Measurements from ENCODE around the gene KRT31.
"Not testable (repeated sequence)": the region's sequence is repeated elsewhere in the genome, so short reads cannot be mapped to it uniquely, and the experiment has no call there.

KRT31 gene

GRCh38 chr17:41377546-41377945 is 19.9 kb downstream of the KRT31 start:
- Histone ChIP-seq H3K27me3 (ENCODE audit: control insufficient read depth, insufficient read depth, low read length) (no peaks in the 10 kb centered on the region), H3K36me3 (ENCODE audit: control insufficient read depth, insufficient read depth, low read length) (no peaks in the 10 kb centered on the region), H3K9ac (ENCODE audit: low read length) (no peak overlapping the region), H3K4me1 (ENCODE audit: control insufficient read depth, insufficient read depth, low read length) (no peaks in the 10 kb centered on the region), H3K4me3 (ENCODE audit: low read length) (no peak overlapping the region), H3K27ac (ENCODE audit: low read depth, low read length) (no peak overlapping the region)

GRCh38 chr17:41369713-41370112 is 27.7 kb downstream of the KRT31 start, which contains the start of gene KRT33B:
Gene KRT33B (minus strand): TSS chr17:41369813. CDS start chr17:41369750, 63 bp downstream.
- H3K27ac ChIP-seq (ENCODE audit: low read depth, low read length): no peak within 1 kb of the TSS
- H3K4me3 ChIP-seq (ENCODE audit: low read length): no peak within 1 kb of the TSS
- no peaks in the 10 kb centered on the region for H3K36me3 ChIP-seq (ENCODE audit: control insufficient read depth, insufficient read depth, low read length)
- no peaks in the 10 kb centered on the region for H3K4me1 ChIP-seq (ENCODE audit: control insufficient read depth, insufficient read depth, low read length)
- H3K27me3 ChIP-seq (ENCODE audit: control insufficient read depth, insufficient read depth, low read length): no peaks in the 10 kb centered on the region
- H3K9ac ChIP-seq (ENCODE audit: low read length): no peak within 1 kb of the TSS

GRCh38 chr17:41369023-41369422 is 28.4 kb downstream of the KRT31 start:
- Histone ChIP-seq H3K4me1 (ENCODE audit: control insufficient read depth, insufficient read depth, low read length) (no peaks in the 10 kb centered on the region), H3K27ac (ENCODE audit: low read depth, low read length) (no peak overlapping the region), H3K36me3 (ENCODE audit: control insufficient read depth, insufficient read depth, low read length) (no peaks in the 10 kb centered on the region), H3K9ac (ENCODE audit: low read length) (no peak overlapping the region), H3K27me3 (ENCODE audit: control insufficient read depth, insufficient read depth, low read length) (no peaks in the 10 kb centered on the region), H3K4me3 (ENCODE audit: low read length) (no peak overlapping the region)

- Histone ChIP-seq H3K4me1 (ENCODE audit: control insufficient read depth, insufficient read depth, low read length) (no peaks in the 10 kb centered on the region), H3K4me3 (ENCODE audit: low read length) (no peak overlapping the region), H3K27me3 (ENCODE audit: control insufficient read depth, insufficient read depth, low read length) (no peaks in the 10 kb centered on the region), H3K36me3 (ENCODE audit: control insufficient read depth, insufficient read depth, low read length) (no peaks in the 10 kb centered on the region), H3K27ac (ENCODE audit: low read depth, low read length) (no peak overlapping the region), H3K9ac (ENCODE audit: low read length) (no peak overlapping the region)
Measured at GRCh38 chr17:41367426-41368075, 29.9 kb downstream of the KRT31 start.

- H3K36me3 ChIP-seq (ENCODE audit: control insufficient read depth, insufficient read depth, low read length): no peaks in the 10 kb centered on the region
- no peaks in the 10 kb centered on the region for H3K27me3 ChIP-seq (ENCODE audit: control insufficient read depth, insufficient read depth, low read length)
- no peak overlapping the region for H3K9ac ChIP-seq (ENCODE audit: low read length)
- no peak overlapping the region for H3K4me3 ChIP-seq (ENCODE audit: low read length)
- no peak overlapping the region for H3K27ac ChIP-seq (ENCODE audit: low read depth, low read length)
- H3K4me1 ChIP-seq (ENCODE audit: control insufficient read depth, insufficient read depth, low read length): no peaks in the 10 kb centered on the region
Measured at GRCh38 chr17:41366070-41366469, 31.3 kb downstream of the KRT31 start.

GRCh38 chr17:41363881-41364280 is 33.5 kb downstream of the KRT31 start:
- H3K27ac ChIP-seq (ENCODE audit: low read depth, low read length): no peak overlapping the region
- H3K36me3 ChIP-seq (ENCODE audit: control insufficient read depth, insufficient read depth, low read length): no peaks in the 10 kb centered on the region
- no peak overlapping the region for H3K9ac ChIP-seq (ENCODE audit: low read length)
- no peaks in the 10 kb centered on the region for H3K27me3 ChIP-seq (ENCODE audit: control insufficient read depth, insufficient read depth, low read length)
- no peak overlapping the region for H3K4me3 ChIP-seq (ENCODE audit: low read length)
- no peaks in the 10 kb centered on the region for H3K4me1 ChIP-seq (ENCODE audit: control insufficient read depth, insufficient read depth, low read length)

GRCh38 chr17:41360296-41360995 is 37.0 kb downstream of the KRT31 start:
- Histone ChIP-seq H3K36me3 (ENCODE audit: control insufficient read depth, insufficient read depth, low read length) (no peaks in the 10 kb centered on the region), H3K4me1 (ENCODE audit: control insufficient read depth, insufficient read depth, low read length) (no peaks in the 10 kb centered on the region), H3K4me3 (ENCODE audit: low read length) (no peak overlapping the region), H3K9ac (ENCODE audit: low read length) (no peak overlapping the region), H3K27ac (ENCODE audit: low read depth, low read length) (no peak overlapping the region), H3K27me3 (ENCODE audit: control insufficient read depth, insufficient read depth, low read length) (no peaks in the 10 kb centered on the region)

GRCh38 chr17:41354536-41354935 is 42.9 kb downstream of the KRT31 start:
- Histone ChIP-seq H3K4me3 (ENCODE audit: low read length) (no peak overlapping the region), H3K9ac (ENCODE audit: low read length) (no peak overlapping the region), H3K27ac (ENCODE audit: low read depth, low read length) (no peak overlapping the region), H3K4me1 (ENCODE audit: control insufficient read depth, insufficient read depth, low read length) (no peaks in the 10 kb centered on the region), H3K27me3 (ENCODE audit: control insufficient read depth, insufficient read depth, low read length) (no peaks in the 10 kb centered on the region), H3K36me3 (ENCODE audit: control insufficient read depth, insufficient read depth, low read length) (no peaks in the 10 kb centered on the region)

GRCh38 chr17:41352597-41353366 is 44.6 kb downstream of the KRT31 start:
- Histone ChIP-seq H3K4me3 (ENCODE audit: low read length) (no peak overlapping the region), H3K4me1 (ENCODE audit: control insufficient read depth, insufficient read depth, low read length) (no peaks in the 10 kb centered on the region), H3K36me3 (ENCODE audit: control insufficient read depth, insufficient read depth, low read length) (no peaks in the 10 kb centered on the region), H3K27me3 (ENCODE audit: control insufficient read depth, insufficient read depth, low read length) (no peaks in the 10 kb centered on the region), H3K9ac (ENCODE audit: low read length) (no peak overlapping the region), H3K27ac (ENCODE audit: low read depth, low read length) (no peak overlapping the region)

- Histone ChIP-seq H3K27me3 (ENCODE audit: control insufficient read depth, insufficient read depth, low read length) (no peaks in the 10 kb centered on the region), H3K4me1 (ENCODE audit: control insufficient read depth, insufficient read depth, low read length) (no peaks in the 10 kb centered on the region), H3K27ac (ENCODE audit: low read depth, low read length) (no peak overlapping the region), H3K36me3 (ENCODE audit: control insufficient read depth, insufficient read depth, low read length) (no peaks in the 10 kb centered on the region), H3K4me3 (ENCODE audit: low read length) (no peak overlapping the region), H3K9ac (ENCODE audit: low read length) (no peak overlapping the region)
Measured at GRCh38 chr17:41351177-41351576, 46.2 kb downstream of the KRT31 start.

GRCh38 chr17:41350381-41350878 is 47.0 kb downstream of the KRT31 start, which contains the start of gene KRT33A:
Gene KRT33A (minus strand): TSS chr17:41350828. CDS start chr17:41350767, 61 bp downstream.
- H3K9ac ChIP-seq (ENCODE audit: low read length); H3K27ac ChIP-seq (ENCODE audit: low read depth, low read length); H3K27me3 ChIP-seq (ENCODE audit: control insufficient read depth, insufficient read depth, low read length); H3K4me1 ChIP-seq (ENCODE audit: control insufficient read depth, insufficient read depth, low read length); H3K4me3 ChIP-seq (ENCODE audit: low read length); H3K36me3 ChIP-seq (ENCODE audit: control insufficient read depth, insufficient read depth, low read length): not testable (repeated sequence)

Data from rectal smooth muscle tissue (tissue), 1 donor.